Lung microvascular endothelial cell (primary cell): Measurements from ENCODE around the gene NR6A1. TPM values are rescaled to one million over a fixed set of nuclear protein-coding genes. Genes with fewer than 3 reads are reported as not detected.
"Not testable (repeated sequence)": the region's sequence is repeated elsewhere in the genome, so short reads cannot be mapped to it uniquely, and the experiment has no call there.

ENCODE experiments used
- DNase-seq, 2 donors: peaks; one replicate each; pipeline versions ENCODE4 v3.0.0 to v3.0.0-alpha.2; 2010; ENCODE audit warnings: low read depth in 2 of 2
- total RNA-seq: library from RNA; depleted of rRNA; stranded (reverse); fragments of >200 nt; gene quantifications from 2 replicates; pipeline ENCODE4 v1.2.1, GENCODE V29; 2014

Gene NR6A1
- total RNA-seq, 1 donor from 2014 or later = 1.2 TPM

DNA sequence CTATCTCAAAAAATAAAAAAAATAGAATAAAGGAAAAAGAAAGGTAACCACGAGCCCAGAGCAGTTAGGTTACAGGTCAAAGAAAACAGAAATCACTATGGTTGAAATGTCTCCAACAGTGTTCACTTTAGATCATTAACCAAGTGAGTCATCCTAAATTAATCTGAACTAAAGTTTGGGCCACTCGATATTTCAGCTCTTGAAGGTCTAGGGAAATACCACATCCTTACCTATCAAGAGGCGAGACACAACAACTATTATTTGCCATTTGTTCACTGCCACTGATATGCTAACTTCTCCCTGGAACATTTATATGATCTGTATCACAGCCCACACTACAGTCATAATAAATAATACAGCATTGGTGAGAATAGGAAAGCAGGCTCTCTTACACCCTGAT is 152.6 kb downstream of the NR6A1 start:
- no peak for DNase-seq

DNA sequence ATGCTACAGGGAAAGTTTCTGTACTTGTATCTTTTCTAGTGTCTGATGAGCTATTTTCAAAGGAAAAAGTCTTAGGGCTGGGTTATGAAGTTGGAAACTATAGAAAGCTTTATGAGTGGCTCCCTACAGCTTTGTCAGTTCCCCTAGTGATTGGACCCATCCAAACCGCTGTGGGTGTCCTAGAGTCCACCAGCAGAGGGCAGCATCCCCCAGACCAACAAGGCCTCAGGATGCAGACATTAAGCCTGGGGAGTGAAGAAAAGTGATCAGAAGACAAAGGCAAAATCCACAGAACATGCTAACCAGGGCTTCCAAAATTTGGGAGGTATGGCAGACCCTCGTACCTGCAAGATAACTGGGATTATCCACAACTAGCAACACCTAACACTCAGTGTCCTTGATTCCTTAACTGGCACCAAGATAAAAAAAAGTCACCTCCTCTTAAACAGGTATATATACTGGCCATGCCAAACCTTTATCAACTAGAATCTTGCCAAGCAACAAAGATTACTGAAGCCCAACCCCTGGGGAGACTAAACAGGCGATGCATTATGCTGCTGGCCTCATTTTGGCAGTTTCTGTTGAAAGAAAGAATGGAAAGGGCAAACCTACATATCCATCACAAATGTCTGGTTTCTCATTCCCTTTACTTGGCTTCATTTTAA is 153.5 kb downstream of the NR6A1 start:
- peak; percentile 78 to 85 for DNase-seq

DNA sequence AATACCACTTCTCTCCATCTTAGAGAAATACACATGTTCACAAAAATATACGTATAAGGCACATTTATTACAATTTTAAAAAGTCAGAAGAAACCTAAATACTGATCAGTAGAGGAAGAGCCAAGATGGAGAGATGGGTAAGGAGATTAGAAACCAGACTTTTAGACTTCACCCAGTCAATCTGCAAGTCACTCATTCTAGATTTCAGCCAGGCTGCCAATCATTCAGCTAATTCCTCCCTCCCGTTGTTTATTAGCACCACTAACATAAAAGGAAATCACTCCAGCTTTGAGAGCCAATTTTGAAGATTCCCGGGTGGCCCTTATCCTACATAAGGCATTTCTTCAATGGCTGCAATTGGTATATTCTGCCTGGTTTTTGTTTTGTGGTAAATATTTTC is 154.2 kb downstream of the NR6A1 start:
- no peak for DNase-seq

DNA sequence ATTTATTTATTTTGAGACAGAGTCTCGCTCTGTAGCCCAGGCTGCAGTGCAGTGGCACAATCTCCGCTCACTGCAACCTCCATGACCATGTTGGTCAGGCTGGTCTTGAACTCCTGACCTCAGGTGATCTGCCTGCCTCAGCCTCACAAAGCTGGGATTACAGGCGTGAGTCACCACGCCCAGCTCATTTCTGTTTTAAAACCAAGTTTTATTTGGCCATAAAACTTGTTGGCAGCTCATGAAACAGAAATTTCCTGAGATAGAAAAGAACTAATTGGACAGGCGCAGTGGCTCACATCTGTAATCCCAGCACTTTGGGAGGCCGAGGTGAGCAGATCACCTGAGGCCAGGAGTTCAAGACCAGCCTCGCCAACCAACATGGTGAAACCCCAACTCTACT is 155.3 kb downstream of the NR6A1 start:
- not testable (repeated sequence) for DNase-seq

DNA sequence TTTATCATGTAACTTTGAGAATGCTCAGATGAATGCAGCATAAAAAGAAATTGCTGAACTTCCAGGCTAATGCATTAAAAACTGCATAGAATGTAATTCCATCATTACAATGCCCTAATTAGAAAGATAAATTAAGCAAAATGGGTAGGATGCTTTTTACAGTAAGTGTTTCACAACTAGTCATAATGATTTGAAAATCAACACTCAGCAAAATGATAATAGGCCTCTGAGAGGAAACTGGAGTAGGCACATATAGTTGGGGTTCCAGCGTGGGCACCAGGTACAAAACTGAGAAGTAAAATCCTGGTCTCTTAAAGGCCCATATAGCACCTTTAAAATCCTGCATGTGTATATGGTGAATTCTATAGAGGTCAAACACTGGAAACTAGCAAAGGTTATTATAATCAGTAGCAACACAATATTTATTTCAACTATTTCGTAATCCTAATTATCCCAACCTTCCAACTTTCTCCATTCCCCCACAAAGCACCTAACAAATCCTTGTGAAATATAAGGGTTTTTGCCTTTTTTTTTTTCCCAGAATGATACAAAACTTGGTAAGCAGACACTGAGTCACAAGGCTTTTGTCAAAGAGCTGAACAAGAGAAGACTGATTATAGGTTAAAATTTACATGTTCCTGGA is 155.9 kb downstream of the NR6A1 start:
- DNase-seq = no peak

DNA sequence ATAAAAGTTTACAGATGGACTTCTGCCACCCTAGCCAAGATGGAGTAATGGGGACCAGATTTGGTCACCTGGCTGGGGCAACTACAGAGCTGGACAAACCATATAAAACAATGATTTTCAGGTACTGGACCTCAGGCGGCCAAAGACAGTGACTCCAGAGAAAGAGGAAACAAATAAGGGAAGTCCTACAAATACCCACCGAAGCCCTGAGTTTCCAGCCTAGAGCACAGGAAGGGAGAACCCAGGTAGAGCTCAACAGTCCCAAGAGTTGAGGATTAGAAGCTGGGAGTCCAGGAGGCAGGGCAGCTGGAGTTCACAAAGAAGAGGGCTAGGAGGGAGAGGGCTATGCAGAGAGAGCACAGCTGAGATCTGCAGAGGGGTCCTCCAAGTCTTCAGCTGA is 157.3 kb downstream of the NR6A1 start:
- DNase-seq = no peak

DNA sequence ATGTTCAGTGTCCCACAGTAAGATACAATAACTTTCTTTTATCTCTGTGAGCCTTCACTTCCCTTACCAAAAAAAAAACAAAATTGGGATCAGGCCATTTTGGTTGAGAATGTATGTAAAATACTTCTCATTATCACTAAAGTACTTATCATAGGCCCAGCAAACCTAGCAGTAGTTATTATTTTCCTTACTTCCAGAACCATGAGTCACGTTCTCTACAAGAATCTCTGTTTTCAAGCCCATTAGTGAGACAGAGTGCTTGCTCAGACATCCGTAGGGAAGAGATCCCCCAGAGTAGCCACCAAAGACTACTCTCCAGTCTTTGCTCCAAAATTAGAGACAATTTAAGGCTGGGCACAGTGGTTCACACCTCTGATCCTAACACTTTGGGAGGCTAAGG is 160.0 kb downstream of the NR6A1 start:
- no peak for DNase-seq

DNA sequence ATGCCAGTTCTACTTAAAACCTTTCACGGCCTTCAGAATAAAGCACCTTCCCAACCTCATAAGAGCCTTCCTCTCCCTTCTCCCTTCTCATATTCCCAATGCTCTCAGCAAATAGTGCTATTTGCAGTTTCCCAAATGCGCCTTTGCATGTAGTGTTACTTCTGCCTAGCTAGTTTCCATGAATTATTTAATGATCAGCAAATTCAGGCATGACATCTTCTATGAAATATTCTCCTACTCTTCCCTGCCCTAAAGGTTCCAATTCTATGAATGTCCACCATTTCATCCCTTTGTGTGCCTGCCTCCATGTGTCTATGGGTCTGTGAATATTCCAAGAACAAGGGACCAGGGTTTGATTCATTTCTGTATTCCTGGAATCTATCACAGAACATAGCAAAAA is 165.1 kb downstream of the NR6A1 start:
- DNase-seq = no peak

DNA sequence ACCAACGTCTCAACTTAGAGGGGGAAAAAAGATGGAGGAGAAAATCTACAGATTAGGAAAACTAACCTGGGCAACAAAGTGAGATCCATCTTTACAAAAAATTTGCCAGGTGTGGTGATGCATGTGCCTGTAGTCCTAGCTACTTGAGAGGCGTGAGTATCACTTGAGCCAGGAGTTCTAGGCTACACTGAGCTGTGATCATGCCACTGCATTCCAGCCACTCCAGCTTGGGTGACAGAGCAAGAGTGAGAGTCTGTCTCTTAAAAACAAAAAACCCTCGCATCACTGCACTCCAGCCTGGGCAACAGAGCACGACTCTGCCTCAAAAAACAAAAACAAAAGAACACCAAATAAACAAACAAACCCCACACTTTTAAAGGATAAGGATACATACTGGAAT is 165.9 kb downstream of the NR6A1 start:
- DNase-seq = no peak

DNA sequence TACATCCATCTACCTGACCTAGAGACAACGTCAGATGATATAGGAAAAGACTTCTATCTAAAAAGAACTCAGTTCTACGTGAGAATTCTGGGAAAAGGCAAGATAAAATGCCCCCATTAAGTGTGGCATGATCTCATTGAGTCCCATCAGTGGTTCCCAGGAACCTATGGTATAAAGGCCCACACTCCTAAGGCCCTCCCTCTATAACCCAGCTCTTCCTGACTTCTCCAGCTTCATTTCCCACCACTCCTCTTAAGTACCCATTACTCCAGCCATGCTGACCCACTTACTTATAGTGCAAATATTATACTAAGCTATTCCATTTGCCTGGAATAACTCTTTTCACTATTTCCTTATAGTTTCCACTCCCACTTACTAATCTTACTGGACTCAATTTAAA is 168.5 kb downstream of the NR6A1 start:
- DNase-seq = no peak

DNA sequence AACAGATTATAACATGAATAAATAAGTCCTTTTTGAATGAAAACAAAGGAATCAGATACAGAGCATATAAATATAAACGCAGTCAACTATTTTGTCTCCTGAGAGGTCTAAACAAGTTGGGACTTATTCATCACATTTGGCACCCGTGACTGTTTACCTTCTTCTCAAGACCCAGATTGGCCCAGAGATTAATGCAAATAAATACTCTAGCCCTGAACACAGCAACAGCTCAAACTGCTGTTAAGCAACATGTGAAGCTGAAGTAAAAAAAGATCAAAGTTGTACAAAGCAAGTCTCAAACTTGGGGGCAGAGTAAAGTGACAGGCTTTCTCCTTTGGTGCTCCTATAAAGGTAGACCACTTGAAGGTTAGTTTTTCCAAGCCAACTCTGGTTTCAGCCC is 168.9 kb downstream of the NR6A1 start:
- no peak for DNase-seq

DNA sequence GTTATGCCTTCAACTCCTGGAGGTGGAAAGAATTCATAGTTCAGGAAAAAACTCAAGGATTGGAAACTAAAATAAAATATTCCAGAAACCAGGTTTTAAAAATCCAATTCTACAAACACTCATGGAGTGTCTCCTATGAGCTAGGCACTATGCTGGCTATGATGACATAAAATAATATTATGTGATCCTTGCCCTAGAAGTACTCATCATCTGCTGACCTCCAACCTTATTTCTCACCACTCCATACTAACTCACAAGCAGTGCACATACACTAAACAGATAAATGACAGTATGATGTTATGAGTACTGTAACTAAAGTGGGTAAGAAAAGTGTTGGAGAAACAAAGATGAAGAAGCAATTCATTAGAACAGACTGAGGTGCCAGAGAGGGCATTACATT is 170.7 kb downstream of the NR6A1 start:
- DNase-seq = no peak

DNA sequence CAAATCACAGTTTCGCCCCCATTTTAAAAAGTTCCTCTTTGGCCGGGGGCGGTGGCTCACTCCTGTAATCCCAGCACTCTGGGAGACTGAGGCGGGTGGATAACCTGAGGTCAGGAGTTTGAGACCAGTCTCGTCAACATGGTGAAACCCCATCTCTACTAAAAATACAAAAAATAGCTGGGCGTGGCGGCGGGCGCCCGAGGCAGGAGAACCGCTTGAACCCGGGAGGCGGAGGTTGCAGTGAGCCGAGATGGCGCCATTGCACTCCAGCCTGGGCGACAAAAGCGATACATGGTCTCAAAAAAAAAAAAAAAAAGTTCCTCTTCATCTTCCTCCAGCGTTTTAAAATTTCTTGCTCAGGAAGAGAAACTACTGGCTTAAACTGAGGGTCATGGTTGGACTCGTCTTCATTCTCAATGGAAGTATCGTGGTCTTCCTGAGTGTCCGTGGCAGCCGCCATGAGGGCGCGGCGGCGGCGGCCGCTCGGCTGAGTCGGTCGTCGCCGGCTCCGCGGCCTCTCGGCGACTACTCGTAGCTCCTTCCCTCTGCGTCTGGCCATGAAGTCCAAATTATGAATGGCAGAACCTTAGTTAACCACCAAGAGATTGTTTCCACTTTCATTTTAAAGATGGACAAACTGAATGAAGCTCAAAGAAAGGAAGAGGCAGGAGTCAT is 171.9 kb downstream of the NR6A1 start:
- DNase-seq = no peak

DNA sequence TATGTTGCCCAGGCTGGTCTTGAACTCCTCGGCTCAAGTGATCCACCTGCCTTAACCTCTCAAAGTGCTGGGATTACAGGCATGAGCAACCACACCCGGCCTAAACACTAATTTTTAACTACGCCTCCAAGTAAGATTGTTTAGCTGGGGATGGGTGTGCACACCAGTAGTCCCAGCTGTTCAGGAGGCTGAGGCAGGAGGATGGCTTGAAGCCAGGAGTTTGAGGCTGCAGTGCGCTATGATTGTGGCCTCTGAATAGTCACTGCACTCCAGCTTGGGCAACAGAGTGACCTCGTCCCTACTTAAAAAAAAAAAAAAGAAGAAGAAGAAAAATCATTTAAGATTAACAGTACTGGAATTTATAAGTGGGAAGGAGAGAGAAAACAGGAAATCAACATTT is 173.1 kb downstream of the NR6A1 start:
- no peak for DNase-seq

DNA sequence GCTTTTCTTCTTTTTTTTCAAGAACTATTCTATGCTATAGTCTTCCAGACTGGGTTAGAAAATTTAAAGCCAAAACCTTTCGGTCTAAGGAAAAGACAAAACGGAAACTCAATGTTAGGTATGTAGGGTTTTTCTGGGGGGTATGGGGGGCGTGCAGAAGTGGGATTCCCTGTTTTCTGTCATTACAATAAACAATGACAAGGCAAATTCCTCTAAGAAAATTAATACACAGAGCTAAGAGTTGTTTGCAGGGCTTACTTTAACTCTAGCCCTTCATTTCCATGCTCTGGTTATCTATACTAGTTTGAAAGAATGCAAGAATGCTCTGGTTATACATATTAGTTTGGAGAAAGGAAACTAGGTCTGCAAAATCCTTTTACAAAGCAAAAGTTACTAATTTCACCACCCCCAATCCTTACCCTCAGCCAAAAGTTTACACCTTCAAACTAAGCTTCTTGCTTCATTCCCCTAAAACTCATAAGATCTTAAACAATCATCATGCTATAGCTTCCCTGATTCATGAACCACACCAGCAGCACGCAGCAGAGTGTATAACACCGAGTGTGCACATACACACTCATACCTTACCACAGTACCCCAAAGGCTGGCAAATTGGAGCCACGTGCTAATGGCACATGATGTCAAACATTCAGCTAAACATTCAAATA is 174.8 kb downstream of the NR6A1 start:
- no peak for DNase-seq

DNA sequence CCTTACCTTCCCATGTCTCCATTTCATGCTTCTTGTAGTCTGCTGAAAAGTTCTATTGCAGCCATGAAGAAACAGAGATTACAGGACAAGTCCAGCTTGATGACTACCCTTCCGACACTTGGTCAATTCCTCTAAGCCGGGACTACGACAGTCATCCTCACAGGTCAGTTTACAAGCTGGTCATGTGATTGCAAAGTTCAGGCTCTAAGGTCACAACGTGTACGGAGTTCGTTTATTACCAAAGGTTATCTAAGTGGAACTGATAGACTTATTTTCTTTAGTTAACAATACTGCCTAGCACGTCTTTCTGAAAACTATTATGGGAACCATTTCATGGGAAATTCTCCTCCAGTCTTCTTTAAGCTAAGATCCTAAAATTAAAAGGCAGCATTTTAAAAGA is 175.4 kb downstream of the NR6A1 start:
- no peak for DNase-seq

DNA sequence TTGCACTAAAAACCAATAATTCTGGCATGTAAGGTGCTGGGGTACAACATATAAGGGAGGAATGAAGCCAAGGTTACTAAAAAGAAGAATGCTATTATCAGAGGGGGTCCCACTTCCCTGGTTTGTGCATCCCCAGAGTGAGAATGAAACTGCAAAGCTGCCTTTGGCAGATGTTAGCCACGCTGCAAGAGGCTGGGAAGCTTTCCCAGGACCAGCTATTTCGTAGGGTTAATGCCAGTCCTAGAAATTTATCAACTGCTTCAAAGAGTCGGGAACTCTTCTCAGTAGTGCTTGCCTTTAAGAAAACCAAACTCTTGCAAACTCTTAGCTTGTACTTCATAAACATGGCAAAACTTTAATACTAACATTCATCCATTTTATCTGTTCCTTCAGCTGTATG is 176.4 kb downstream of the NR6A1 start:
- no peak for DNase-seq

DNA sequence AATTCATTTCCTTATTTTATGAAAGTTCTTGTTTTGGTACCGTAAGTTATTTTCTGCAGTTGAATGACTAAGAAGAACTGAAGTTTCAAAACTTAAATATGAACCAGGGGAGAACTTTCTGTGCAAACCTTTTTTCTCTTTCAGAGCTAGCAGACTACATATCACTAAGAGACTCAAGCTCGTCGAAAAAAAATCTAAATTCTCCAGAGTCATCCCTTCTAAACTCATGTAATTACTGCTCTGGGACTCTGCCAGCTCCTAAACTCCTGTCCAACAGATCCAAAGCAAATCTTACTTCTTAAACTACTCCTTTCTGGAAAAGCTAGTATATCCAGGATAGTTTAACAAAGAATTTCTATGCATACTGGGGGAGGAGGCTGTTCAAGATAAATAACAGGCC is 176.9 kb downstream of the NR6A1 start:
- no peak for DNase-seq

DNA sequence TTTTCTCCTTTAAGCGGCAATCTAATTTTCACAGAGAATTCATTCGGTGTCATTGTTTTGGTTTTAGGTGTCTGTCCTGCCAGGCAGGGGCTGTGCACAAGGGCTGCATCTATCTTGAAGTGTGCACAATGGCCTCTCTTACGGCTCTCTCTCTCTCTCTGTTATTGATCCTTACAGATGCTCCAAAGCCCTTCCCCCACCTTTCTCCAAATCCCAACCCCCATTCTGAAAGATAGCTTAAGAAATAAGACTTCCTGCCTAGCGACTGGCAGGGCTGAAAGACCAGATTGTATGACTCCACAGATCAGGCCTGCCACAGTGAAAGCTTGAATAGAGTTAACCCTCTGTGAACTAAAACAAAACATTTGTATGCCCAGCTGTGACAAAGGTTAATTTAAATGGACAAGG is 177.5 kb downstream of the NR6A1 start:
- no peak for DNase-seq

DNA sequence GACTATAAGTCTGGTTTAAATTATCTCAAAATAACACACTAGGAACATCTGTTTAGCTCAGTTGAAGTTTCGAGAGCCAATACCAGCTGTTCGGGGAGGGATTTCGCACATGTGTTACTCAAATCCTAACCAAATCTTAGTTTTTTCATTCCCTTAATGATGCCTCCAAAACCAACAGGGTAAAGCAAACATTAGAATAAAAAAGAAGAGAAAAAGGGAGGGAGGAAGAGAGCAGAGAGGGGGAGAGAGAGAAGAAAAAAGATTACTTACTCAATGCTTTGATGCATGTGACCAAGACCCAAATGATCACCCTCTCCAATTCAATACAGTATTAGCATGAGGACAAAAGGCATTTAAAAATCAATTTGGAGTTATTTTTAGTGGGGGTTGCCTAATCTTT is 177.9 kb downstream of the NR6A1 start:
- DNase-seq = no peak

DNA sequence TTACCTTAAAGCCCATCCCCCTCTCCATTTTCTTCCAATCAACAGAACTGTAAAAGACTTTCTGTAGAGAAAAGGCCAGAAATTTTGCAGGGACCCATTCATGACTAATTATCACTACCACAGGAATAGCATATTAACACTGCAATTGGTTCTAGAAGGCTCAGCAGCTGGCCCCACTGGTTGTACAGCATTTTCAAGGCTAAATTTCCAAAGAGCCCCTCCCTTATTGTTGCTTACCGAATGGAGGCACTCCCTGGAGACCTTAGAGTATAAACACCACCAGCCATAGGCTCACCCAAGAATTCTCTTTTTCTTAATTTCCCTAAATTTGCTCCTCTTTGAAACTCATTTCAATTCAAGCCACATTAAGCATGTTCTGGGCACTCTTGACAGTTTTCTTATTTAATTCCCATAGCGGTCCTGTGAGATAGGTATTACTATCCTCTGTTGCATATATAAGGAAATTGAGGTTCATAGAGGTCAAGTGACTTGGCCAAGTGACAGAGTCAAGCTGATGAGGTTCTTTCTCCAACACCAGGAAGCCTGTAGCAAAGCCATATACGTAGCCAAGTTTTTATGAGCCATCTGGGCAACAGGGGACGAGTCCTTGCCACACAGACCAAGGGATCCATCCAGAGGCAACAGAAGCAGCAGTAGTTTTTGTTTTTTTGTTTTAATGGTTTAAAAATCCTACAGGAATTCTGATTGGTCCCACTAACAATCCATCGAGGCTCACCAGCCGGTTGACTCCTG is 180.0 kb downstream of the NR6A1 start:
- no peak for DNase-seq

DNA sequence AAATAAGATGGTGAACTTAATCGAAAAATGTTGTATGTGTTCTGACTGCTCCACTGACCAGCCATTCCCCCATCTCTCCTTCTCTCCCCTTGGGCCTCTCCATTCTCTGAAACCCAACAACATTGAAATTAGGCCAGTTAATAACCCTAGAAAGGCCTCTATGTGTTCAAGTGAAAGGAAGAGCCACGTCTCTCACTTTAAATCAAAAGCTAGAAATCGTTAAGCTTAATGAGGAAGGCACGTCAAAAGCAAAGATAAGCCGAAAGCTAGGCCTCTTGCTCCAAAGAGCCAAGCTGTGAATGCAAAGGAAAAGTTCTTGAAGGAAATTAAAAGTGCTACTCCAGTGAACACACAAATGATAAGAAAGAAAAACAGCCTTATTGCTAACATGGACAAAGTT is 186.5 kb downstream of the NR6A1 start:
- no peak for DNase-seq
